ENCODE data around the gene HSPA1B.
"Not testable (repeated sequence)": the region's sequence is repeated elsewhere in the genome, so short reads cannot be mapped to it uniquely, and the experiment has no call there.

Gene HSPA1B

DNA sequence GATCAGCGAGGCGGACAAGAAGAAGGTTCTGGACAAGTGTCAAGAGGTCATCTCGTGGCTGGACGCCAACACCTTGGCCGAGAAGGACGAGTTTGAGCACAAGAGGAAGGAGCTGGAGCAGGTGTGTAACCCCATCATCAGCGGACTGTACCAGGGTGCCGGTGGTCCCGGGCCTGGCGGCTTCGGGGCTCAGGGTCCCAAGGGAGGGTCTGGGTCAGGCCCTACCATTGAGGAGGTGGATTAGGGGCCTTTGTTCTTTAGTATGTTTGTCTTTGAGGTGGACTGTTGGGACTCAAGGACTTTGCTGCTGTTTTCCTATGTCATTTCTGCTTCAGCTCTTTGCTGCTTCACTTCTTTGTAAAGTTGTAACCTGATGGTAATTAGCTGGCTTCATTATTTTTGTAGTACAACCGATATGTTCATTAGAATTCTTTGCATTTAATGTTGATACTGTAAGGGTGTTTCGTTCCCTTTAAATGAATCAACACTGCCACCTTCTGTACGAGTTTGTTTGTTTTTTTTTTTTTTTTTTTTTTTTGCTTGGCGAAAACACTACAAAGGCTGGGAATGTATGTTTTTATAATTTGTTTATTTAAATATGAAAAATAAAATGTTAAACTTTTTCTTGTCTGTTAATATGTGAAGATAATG lies 2.2 kb downstream of the HSPA1B start:
- DNase-seq, result peak; percentile 78

DNA sequence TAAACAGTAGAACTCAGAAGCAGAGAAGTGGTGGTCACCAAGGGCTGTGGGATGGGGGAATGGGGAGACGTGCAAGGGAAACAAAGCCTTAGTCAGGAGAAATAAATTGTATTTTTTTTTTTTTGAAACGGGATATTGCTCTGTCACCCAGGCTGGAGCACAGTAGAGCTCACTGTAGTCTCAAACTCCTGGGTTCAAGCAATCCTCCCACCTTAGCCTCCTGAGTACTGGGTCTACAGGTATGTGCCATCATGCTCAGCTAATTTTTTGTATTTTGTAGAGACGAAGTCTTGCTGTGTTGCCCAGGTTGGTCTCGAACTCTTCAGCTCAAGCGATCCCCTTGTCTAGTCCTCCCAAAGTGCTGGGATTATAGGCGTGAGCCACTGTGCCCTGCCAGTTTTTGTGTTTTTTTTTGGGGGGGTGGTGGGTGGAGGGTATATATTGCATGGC lies 3.4 kb downstream of the HSPA1B start:
- DNase-seq, result no peak

DNA sequence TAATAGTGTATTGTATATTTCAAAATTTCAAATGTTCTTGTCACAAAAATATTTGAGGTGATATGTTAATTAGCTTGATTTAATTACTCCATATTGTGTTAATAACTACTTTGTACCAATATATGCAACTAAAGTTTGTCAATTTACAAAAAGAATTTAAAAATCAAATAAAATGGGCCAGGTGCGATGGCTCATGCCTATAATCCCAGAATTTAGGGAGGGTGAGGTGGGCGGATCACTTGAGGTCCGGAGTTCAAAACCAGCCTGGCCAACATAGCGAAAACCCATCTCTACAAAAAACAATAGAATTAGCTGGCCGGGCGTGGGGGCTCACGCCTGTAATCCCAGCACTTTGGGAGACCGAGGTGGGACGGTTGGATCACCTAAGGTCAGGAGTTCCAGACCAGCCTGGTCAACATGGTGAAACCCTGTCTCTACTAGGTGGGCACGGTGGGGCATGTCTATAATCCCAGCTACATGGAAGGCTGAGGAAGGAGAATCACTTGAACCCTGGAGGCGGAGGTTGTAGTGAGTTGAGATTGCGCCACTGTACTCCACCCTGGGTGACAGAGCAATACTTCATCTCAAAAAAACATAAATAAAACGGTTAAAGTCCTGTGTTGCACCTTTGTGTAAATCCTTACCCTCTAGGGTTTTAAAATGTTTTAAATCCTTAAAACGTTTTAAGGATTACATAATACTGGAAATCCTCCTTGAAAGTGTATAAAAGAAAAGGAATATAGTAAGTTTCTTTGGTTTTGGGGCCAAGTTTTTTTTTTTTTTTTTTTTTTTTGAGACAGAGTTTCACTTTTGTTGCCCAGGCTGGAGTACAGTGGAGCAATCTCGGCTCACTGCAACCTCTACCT lies 4.0 kb downstream of the HSPA1B start:
- DNase-seq, result no peak

DNA sequence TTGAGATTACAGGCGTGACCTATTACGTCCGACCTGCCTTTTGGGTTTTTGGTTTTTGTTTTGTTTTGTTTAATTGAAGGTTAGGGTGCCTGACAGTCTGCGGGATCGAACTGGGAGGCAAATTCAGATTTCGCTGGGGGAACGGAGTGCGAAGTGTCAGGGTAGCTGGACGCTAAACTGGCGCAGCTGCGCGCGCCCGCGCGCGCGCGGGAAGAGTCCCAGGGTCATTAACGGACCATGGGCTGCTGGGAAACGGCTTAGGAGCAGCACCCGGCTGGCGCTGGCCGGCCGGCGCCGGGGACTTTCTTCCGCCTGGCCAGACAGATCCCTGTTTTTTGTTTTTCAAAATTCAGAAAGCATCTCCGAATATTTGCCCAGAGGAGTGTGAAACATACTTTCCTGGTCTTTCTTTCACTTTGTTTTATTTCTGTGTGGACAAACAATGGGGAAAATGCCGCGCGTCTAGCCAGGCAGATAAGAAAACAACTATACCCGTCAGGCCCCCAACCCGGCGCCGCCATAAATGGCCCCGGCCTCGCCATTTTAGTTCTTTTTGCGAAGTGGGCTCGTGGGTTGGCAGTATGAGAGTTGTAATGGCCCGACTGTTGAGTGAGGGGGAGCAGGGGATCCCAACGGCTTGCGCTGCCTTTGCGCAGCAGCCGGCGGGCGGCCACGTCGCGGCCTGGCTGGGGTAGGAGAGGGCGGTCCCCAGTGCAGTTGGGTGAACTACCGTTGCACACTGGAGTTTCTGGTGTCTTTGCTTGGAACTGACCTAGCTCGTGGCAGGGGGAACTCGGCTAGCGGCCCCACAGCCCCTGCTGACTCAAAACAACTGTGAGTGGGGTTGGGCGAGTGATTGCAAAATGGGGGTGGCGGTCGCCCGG lies 7.1 kb downstream of the HSPA1B start:
- DNase-seq, result peak; percentile 89

DNA sequence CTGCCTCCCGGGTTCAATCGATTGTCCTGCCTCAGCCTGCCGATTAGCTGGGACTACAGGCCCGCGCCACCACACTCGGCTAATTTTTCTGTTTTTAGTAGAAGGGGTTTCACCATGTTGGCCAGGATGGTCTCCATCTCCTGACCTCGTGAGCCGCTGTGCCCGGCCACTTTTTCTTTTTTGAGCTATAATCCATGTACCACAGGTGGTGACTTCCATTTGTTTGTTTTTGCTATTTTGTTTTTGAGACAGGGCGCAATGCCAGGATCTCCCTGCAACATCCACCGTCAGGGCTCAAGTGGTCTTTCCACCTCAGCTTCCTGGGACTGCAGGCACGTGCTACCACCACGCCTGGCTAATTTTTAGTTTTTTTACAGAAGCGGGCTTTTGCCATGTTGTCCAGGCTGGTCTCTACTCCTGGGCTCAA lies 8.5 kb downstream of the HSPA1B start:
- DNase-seq, result peak; percentile 27

DNA sequence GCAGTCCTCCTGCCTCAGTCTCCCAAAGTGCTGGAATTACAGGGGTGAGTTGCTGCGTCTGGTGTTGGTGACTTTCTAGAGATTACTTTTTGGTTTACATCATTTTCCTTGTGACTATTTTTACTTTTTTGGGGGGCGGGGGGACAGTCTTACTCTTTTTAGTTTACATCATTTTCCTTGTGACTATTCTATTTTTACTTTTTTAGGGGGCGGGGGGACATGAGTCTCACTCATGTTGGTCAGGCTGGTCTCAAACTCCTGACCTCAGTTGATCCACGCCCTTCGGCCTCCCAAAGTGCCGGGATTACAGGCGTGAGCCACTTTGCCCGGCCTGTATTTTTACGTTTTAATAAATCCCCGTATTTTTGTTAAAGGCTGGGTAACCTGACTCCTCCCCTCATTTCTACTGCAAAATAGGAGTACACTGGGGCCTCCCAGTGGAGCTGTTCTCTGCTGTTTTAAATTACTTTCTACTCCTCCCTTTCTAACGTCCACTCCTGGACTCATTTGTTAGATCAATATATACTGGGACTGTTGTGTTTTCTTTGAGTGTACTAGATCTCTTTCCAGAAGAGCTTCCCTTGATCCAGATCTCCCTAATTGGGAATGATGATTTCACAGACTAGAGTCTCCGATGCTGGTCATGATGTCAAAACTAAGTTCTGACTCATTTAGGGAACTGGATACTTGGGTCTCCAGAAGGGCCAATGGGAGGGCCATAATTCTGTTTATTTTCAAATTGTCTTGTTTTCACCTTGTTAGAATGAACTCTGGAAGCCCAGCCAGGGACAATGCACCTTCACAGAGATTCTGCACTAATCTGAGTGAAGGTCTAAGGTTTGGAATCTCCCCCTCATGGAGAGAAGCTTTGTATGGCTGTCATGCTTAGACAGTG lies 9.2 kb downstream of the HSPA1B start:
- DNase-seq, result peak; percentile 41

DNA sequence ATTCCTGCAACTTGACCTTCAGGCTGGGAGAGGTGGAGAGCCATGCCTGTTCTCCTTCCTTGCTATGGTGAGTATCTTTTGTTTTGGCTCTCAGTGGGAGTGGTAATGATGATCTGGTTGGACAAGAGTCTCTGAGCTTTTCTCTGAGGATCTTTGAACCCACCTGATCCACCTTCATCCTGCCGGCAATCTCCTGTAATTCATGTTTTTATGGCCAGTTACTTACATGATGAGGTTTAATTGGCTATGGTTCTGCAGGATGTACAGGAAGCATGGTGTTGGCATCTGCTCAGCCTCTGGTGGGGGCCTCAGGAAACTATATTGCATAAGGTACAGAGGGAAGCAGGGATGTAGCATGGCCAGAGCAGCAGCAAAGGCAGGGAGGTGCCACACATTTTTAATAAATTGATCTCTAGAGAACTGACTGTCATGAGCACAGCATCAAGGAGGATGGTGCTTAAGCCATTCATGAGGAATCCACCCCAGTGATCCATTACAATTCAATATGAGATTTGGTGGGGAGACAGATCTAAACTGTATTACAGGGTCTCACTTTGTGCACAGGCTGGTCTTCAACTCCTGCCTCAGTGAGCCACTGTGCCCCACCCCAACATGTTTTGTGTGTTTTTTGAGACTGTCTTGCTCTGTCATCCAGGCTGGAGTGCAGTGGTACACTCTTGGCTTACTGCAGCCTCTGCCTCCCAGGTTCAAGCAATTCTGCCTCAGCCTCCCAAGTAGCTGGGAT lies 10.0 kb downstream of the HSPA1B start:
- peak; percentile 14 for DNase-seq

DNA sequence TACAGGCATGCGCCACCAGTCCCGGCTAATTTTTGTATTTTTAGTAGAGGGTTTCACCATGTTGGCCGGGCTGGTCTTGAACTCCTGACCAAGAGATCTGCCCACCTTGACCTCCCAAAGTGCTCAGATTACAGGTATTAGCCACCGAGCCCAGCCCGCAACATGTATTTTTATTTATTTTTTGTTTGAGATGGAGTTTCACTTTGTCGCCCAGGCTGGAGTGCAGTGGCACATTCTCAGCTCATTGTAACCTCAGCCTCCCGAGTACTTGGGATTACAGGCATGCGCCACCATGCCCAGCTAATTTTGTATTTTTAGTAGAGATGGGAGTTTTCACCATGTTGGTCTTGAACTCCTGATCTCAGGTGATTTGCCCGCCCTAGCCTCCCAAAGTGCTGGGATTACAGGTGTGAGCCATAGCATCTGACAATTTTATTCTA lies 10.6 kb downstream of the HSPA1B start:
- DNase-seq, result not testable (repeated sequence)

DNA sequence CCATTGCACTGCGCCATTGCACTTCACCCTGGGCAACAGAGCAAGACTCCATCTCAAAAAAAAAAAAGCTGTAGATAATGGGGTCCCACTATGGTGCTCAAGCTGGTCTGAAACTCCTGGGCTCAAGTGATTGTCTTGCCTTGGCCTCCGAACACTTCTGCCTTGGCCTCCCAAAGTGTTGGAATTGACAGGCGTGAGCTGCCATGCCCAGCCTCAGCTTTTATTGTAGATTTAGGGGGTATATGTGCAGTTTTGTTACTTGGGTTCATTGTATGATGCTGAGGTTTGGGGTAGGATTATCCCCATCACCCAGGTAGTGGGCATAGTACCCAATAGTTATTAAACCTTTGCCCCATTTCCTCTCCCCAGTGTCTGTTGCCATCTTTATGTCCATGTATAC lies 11.4 kb downstream of the HSPA1B start:
- DNase-seq, result no peak

DNA sequence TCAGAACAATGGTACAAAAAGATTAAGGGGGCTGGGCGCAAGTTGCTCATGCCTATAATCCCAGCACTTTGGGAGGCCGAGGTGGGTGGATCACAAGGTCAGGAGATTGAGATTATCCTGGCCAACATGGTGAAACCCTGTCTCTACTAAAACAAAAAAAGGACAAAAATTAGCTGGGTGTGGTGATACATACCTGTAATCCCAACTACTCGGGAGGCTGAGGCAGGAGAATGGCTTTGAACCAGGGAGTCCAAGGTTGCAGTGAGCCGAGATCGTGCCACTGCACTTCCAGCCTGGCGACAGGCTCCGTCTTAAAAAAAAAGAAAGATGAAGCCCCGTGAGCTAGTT lies 12.2 kb downstream of the HSPA1B start:
- DNase-seq, result not testable (repeated sequence)

DNA sequence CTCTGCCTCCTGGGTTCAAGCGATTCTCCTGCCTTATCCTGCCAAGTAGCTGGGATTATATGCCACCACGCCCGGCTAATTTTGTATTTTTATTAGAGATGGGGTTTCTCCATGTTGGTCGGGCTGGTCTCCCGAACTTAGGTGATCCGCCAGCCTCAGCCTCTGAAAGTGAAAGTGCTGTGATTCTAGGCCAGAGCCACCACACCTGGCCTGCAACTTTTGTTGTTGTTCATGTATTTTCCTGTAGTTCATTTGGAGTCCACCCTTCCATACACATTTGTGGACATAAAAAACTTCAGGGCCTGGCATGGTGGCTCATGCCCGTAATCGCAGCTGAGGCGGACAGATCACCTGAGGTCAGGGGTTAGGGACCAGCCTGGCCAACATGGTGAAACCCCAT lies 14.5 kb downstream of the HSPA1B start:
- no peak for DNase-seq

DNA sequence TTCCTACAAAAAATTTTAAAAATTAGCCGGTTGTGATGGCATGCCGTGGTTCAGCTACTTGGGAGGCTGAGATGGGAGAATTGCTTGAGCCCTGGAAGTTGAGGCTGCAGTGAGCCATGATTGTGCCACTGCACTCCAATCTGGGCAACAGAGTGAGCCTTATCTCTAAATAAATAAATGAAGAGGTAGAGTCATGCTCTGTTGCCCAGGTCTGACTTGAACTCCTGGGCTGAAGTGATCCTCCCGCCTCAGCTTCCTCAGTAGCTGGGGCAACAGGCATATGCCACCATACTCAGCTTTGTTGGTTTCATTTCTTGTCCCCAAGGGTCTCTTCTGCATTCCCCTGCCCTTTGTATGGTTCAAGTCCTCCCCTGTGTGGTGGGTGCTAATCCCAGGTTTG lies 17.0 kb downstream of the HSPA1B start:
- DNase-seq, result no peak

DNA sequence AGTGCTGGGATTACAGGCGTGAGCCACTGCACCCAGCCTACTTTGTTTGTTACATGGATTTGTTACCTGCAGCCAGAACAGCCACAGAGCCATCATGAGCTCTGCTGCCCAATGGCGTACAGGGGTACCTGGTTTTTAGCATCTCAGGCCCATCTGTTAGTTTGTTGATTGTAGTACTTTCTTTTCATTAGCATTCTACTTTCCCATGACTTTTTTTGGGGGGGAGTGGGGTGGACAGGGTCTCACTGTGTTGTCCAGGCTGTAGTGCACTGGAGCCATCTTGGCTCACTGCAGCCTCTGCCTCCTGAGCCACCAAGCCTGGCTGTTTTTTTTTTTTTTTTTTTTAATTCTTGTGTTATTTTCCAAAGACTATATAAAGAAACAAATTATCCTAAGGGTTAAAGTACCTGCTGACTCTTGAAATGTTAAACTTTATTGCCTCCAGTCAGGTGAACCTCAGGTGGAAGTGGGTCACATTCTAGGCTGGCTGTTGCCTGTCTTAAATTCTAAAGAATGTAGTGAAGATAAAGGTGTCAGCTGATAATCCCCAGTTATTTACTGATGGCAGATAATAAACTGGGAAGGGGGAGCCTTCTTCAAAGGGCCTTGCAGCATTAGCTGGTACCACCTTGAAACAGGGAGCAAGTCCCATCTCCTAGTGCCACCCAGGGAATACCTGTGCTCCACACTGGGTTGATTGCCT lies 19.9 kb downstream of the HSPA1B start:
- DNase-seq, result no peak

DNA sequence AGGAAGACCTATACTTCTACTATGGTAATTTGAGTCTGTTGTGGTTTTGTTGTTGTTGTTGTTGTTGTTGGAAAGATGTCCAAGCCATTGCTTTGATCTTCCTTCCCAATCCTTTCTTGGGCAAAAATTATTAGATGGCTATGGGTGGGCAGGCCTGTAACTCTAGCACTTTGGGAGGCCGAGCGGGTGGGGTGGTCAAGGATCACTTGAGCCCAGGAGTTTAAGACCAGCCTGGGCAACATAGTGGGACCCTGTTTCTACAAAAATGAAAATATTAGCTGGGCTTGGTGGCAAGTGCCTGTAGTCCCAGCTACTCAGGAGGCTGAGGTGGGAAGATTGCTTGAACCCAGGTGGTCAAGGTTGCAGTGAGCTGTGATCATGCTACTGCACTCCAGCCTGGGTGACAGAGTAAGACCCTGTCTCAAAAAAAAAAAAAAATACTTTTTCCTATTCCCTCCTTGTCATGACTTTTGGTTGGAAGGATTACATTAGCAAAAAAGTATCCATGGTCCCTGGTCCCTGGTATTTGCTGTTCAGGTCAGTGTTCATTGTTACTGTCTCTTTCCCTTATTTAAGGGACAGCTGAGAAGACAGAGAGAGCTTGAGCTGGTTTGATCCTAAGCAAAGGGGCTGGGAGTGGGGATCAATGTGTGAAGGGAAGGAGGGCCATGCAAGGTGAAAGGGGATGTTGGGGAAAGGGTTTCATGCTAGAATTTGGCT lies 23.4 kb downstream of the HSPA1B start:
- DNase-seq, result no peak

DNA sequence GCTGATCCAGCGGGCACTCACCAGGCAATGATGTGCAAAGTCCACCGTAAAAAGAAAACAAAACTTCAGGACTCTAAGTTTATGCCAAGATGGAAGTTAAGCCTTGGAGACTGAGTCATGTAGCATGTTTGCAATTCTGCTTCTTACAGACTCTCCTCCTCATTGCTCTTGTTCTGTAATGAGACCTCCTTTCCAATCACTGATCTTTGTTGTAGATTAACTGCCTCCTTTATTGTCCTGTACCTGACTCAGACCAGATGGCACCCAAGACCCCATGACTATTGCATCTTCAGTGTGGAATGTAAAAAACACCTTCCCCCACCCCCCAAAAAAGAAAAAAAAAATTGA lies 23.9 kb downstream of the HSPA1B start:
- no peak for DNase-seq

DNA sequence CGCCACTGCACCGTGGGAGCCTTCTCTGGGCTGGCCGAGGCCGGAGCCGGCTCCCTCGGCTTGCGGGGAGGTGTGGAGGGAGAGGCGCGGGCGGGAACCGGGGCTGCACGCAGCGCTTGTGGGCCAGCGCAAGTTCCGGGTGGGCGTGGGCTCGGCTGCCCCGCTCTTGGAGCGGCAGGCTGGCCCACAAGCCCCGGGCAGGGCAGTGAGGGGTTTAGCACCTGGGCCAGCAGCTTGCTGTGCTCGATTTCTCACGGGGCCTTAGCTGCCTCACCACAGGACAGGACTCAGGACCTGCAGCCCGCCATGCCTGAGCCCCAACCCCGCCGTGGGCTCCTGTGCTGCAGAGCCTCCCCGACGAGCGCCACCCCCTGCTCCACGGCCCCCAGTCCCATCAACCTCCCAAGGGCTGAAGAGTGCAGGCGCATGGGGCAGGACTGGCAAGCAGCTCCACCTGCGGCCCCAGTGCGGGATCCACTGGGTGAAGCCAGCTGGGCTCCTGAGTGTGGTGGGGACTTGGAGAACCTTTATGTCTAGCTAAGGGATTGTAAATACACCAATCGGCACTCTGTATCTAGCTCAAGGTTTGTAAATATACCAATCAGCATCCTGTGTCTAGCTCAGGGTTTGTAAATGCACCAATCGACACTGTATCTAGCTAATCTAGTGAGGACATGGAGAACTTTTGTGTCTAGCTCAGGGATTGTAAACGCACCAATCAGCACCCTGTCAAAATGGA lies 24.6 kb downstream of the HSPA1B start:
- not testable (repeated sequence) for DNase-seq

DNA sequence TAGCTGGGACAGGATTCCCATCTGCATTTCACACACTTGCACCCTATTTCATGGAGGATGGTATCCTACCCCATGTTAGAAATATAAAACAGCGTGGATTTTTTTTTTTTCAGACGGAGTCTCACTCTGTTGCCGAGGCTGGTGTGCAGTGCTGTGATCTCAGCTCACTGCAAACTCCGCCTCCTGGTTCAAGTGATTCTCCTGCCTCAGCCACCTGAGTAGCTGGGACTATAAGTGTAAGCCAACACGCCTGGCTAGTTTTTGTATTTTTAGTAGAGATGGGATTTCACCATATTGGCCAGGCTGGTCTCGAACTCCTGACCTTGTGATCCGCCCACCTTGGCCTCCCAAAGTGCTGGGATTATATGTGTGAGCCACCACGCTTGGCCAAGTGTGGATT lies 30.2 kb downstream of the HSPA1B start:
- not testable (repeated sequence) for DNase-seq

DNA sequence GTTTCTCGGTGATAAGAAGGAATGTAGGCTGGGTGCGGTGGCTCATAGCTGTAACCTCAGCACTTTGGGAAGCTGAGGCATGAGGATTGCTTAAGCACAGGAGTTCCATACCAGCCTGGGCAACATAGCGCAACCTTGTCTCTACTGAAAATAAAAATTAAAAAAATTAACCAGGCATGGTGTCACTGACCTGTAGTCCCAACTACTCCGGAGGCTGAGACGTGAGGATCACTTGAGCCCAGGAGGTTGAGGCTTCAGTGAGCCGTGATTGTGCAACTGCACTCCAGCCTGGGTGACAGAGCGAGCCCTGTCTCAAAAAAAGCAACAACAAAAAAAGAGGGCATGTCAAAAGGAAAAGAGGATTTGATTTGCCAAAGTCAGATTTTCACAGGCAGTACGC lies 31.2 kb downstream of the HSPA1B start:
- no peak for DNase-seq

DNA sequence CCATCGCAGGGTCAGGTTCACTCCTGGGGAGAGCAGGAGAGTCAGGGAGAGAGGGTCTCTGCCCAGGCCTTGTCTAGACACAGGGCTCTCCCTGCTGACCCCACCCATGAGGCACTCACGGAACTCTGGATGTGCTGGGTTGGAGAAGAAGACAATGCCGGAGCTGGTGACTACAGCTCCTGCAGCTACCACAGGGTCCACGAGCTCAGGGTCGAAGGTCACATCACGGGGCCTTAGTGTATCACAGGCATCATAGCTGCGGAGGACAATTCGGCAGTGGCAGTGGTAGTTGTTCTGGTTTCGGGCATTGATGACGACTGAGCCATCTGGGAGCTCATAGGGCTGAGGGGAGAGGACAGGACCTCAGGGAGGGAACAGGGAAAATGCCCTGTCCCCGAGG lies 32.4 kb downstream of the HSPA1B start:
- no peak for DNase-seq

DNA sequence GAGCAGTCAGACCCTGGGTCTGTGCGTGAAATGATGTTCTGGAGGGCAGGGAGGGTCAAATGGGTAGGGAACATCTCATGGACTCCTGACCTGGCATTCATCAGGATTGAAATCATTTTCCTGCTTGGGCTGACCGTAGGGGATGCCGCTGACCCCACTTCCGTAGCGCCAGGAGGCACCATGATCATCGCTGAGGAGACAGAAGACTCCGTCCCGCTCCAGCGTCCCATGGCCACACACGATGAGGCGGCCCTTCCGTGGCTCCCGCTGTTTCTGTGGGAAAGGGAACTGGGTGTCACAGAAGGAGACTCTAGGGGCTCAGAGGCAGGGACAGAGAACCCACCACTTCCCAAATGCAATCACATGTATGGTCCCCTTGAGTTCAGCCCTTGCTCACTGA lies 32.8 kb downstream of the HSPA1B start:
- DNase-seq, result no peak

All from hematopoietic multipotent progenitor cell treated with erythropoietin and hydrocortisone succinate and interleukin-3 and kit ligand, for 8 days (in vitro differentiated cells).